ENCODE measurements around the gene PTP4A1.

- TF ChIP-seq EZH2 (IDR thresholded peaks at IDR 0.05; ENCODE audit: low read length, missing control alignments): no peak
- TF ChIP-seq, protein P1, sequence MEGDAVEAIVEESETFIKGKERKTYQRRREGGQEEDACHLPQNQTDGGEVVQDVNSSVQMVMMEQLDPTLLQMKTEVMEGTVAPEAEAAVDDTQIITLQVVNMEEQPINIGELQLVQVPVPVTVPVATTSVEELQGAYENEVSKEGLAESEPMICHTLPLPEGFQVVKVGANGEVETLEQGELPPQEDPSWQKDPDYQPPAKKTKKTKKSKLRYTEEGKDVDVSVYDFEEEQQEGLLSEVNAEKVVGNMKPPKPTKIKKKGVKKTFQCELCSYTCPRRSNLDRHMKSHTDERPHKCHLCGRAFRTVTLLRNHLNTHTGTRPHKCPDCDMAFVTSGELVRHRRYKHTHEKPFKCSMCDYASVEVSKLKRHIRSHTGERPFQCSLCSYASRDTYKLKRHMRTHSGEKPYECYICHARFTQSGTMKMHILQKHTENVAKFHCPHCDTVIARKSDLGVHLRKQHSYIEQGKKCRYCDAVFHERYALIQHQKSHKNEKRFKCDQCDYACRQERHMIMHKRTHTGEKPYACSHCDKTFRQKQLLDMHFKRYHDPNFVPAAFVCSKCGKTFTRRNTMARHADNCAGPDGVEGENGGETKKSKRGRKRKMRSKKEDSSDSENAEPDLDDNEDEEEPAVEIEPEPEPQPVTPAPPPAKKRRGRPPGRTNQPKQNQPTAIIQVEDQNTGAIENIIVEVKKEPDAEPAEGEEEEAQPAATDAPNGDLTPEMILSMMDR (conservative IDR thresholded peaks at IDR 0.05 in 1 of 2, IDR thresholded peaks at IDR 0.05 in 1 of 2; ENCODE audit: low read depth in 1 of 2, low read length in 2 of 2): no peak
These were observed 38.3 kb upstream of the PTP4A1 start for GRCh38 chr6:63533952-63534351.
